Panc1 (cell line): ENCODE data around the gene HIF1A. TPM values are rescaled to one million over a fixed set of nuclear protein-coding genes. Genes with fewer than 3 reads are reported as not detected.

Source experiments
- ATAC-seq: fragments of 200-7000 bp; cut with Tn5 transposase; 2 replicates; pipeline ENCODE4 v1.9.1; 2020; ENCODE audit warnings: mild to moderate bottlenecking, moderate library complexity
- BruUV-seq: library from RNA; stranded (reverse); fragments of 400-500 nt; replicated peaks from 2 replicates; lab custom pipeline; 2021; lab: Mats Ljungman, UMichigan
- CTCF ChIA-PET: fragments of 300-600 bp; sonication (Branson Sonifier 250); formaldehyde crosslinking; loops from one replicate; lab custom pipeline; 2022; ENCODE audit warnings: antibody characterized with exemption; lab: Charles Lee
- POLR2A ChIA-PET: fragments of 300-600 bp; sonication (Branson Sonifier 250); formaldehyde crosslinking; loops from one replicate; lab custom pipeline; 2022; ENCODE audit warnings: antibody characterized with exemption; lab: Charles Lee
- DNase-seq: peaks from one replicate; pipeline ENCODE4 v3.0.0-alpha.2; 2010; ENCODE audit warnings: low read depth, low spot score
- H3K27ac ChIP-seq: 2 replicates; pipeline ENCODE4 v1.5.1; 2011; ENCODE audit warnings: mild to moderate bottlenecking, low read length, inconsistent platforms
- H3K27me3 ChIP-seq: fragments of 200-500 bp; sonication (Bioruptor generic); 2 replicates; pipeline ENCODE4 v1.6.0; 2014; ENCODE audit warnings: low read length, inconsistent platforms; ENCODE audit not compliant: control insufficient read depth, insufficient read depth
- H3K36me3 ChIP-seq: fragments of 200-500 bp; sonication (Bioruptor generic); 2 replicates; pipeline ENCODE4 v1.5.1; 2014; ENCODE audit warnings: inconsistent platforms, mild to moderate bottlenecking, low read length, moderate library complexity; ENCODE audit not compliant: control insufficient read depth, insufficient read depth
- H3K4me1 ChIP-seq: 2 replicates; pipeline ENCODE4 v1.5.1; 2011; ENCODE audit warnings: inconsistent platforms, mild to moderate bottlenecking, low read length, moderate library complexity; ENCODE audit not compliant: control insufficient read depth, insufficient read depth
- H3K4me3 ChIP-seq, 2 experiments: 2 replicates each; pipeline ENCODE4 v1.5.1; 2011 to 2012; ENCODE audit warnings: low read depth in 2 of 2, low read length in 2 of 2, mild to moderate bottlenecking in 2 of 2, inconsistent platforms in 1 of 2, moderate library complexity in 1 of 2
- H3K9me3 ChIP-seq: fragments of 200-500 bp; sonication (Bioruptor generic); 2 replicates; pipeline ENCODE4 v1.5.1; 2014; ENCODE audit warnings: low read depth, mild to moderate bottlenecking, inconsistent platforms, low read length, moderate library complexity; ENCODE audit not compliant: control insufficient read depth, insufficient read depth
- CTCF ChIP-seq: fragments of 450-650 bp; IDR thresholded peaks from 2 replicates; pipeline ENCODE4 v1.5.1; 2017; ENCODE audit warnings: mild to moderate bottlenecking
- POLR2AphosphoS5 ChIP-seq: IDR thresholded peaks from 2 replicates; pipeline ENCODE4 v1.6.1; 2012; ENCODE audit warnings: mild to moderate bottlenecking, low read depth, low read length, moderate library complexity
- REST ChIP-seq, 2 experiments: IDR thresholded peaks; 2 replicates each; pipeline ENCODE4 v1.6.1; 2011 to 2012; ENCODE audit warnings: low read depth in 2 of 2, control low read depth in 1 of 2, low read length in 1 of 2, mild to moderate bottlenecking in 1 of 2, moderate library complexity in 1 of 2; ENCODE audit not compliant: insufficient read depth in 1 of 2
- SIN3A ChIP-seq: IDR thresholded peaks from 2 replicates; pipeline ENCODE4 v1.6.1; 2012; ENCODE audit warnings: low read depth, mild to moderate bottlenecking, low read length, moderate library complexity, borderline replicate concordance; ENCODE audit not compliant: insufficient read depth
- TCF7L2 ChIP-seq: IDR thresholded peaks from 2 replicates; pipeline ENCODE4 v1.6.1; 2011; ENCODE audit warnings: mild to moderate bottlenecking, low read depth, low read length, inconsistent platforms
- in situ Hi-C: cut with HindIII; loops from 2 replicates; pipeline ENCODE4 v1.10.0; 2016; ENCODE audit warnings: low sequenced_read_pairs, low pct_unique_long_range_greater_than_20kb
- intact Hi-C: fragments of 100-400 bp; cut with micrococcal nuclease; formaldehyde crosslinking; loops from one replicate; pipeline ENCODE4 v1.10.0; 2022; ENCODE audit not compliant: unreplicated experiment
- total RNA-seq: library from RNA; stranded (reverse); gene quantifications from one replicate; pipeline ENCODE4 v1.2.1, GENCODE V29; 2021; ENCODE audit not compliant: unreplicated experiment

Gene HIF1A
- total RNA-seq, 1 experiment from 2014 or later = 83.4 TPM

- Histone ChIP-seq H3K4me1 (no peaks in the 10 kb centered on the region; the same call in 1 of the 2 replicates), H3K4me3 (no peak overlapping the region), H3K9me3 (no peaks in the 10 kb centered on the region), H3K27me3 (no peaks in the 10 kb centered on the region), H3K27ac (no peak overlapping the region), H3K36me3 (no peaks in the 10 kb centered on the region)
- DNase-seq (no peak), ATAC-seq (no peak)
- CTCF ChIA-PET = no interaction called here
- intact Hi-C loops = no loop called here
- POLR2A ChIA-PET = no interaction called here
- in situ Hi-C loops = no loop called here
- no peak for TF ChIP-seq REST (IDR thresholded peaks at IDR 0.05; ENCODE audit: insufficient read depth in 1 of 2, low read depth in 2 of 2, low read length in 1 of 2)
- TF ChIP-seq POLR2AphosphoS5 = no peak
- TF ChIP-seq SIN3A = no peak
- no peak for TF ChIP-seq TCF7L2
- TF ChIP-seq CTCF = no peak
- BruUV-seq = no TSS peak
Observed at GRCh38 chr14:61663312-61663979, 31.9 kb upstream of the HIF1A start.

GRCh38 chr14:61668282-61668681, 27.0 kb upstream of the HIF1A start:
- no peak for ATAC-seq
- no peak overlapping the region for H3K4me3 ChIP-seq
- no peak for TF ChIP-seq CTCF
- no peak for TF ChIP-seq POLR2AphosphoS5
- no peak for TF ChIP-seq TCF7L2
- TF ChIP-seq SIN3A = no peak
- no peak for TF ChIP-seq REST (IDR thresholded peaks at IDR 0.05; ENCODE audit: insufficient read depth in 1 of 2, low read depth in 2 of 2, low read length in 1 of 2)

More at GRCh38 chr14:61668282-61668681, 27.0 kb upstream of the HIF1A start:
- H3K36me3 ChIP-seq = no peaks in the 10 kb centered on the region
- ChIA-PET CTCF (no interaction called here), POLR2A (no interaction called here)
- no peak for DNase-seq
- in situ Hi-C loops (no loop called here), intact Hi-C loops (no loop called here)
- no TSS peak for BruUV-seq
- no peaks in the 10 kb centered on the region for H3K27me3 ChIP-seq
- H3K27ac ChIP-seq = no peak overlapping the region
- no peaks in the 10 kb centered on the region for H3K4me1 ChIP-seq
- no peaks in the 10 kb centered on the region for H3K9me3 ChIP-seq
